H9 (cell line): Measurements from ENCODE around the gene ZC3H18. TPM values are rescaled to one million over a fixed set of nuclear protein-coding genes. Genes with fewer than 3 reads are reported as not detected.

Source experiments
- DNase-seq: peaks from one replicate; pipeline ENCODE4 v3.0.0-alpha.2; 2017
- H2AFZ ChIP-seq: one replicate; pipeline ENCODE4 v1.6.1; 2013; ENCODE audit warnings: mild to moderate bottlenecking, low read length, control low read depth, moderate library complexity
- H2AK5ac ChIP-seq: 2 replicates; pipeline ENCODE4 v1.6.1; 2013; ENCODE audit warnings: low read length, control low read depth, mixed read lengths; ENCODE audit not compliant: insufficient read length
- H2BK120ac ChIP-seq: one replicate; pipeline ENCODE4 v1.6.1; 2013; ENCODE audit warnings: low read depth, mild to moderate bottlenecking, low read length, control low read depth, inconsistent platforms; ENCODE audit not compliant: poor library complexity, severe bottlenecking
- H2BK12ac ChIP-seq: 2 replicates; pipeline ENCODE4 v1.6.1; 2013; ENCODE audit warnings: low read length, control low read depth, mixed read lengths, low read depth; ENCODE audit not compliant: insufficient read length
- H2BK15ac ChIP-seq: 2 replicates; pipeline ENCODE4 v1.6.1; 2013; ENCODE audit warnings: low read depth, low read length, control low read depth
- H2BK20ac ChIP-seq: one replicate; pipeline ENCODE4 v1.6.1; 2013; ENCODE audit warnings: low read depth, mild to moderate bottlenecking, low read length, control low read depth, inconsistent platforms; ENCODE audit not compliant: poor library complexity, severe bottlenecking
- H2BK5ac ChIP-seq: 2 replicates; pipeline ENCODE4 v1.6.1; 2013; ENCODE audit warnings: low read length, control low read depth, mixed read lengths; ENCODE audit not compliant: insufficient read length
- H3K14ac ChIP-seq: 2 replicates; pipeline ENCODE4 v1.6.1; 2013; ENCODE audit warnings: low read length, control low read depth; ENCODE audit not compliant: insufficient read depth
- H3K18ac ChIP-seq: 2 replicates; pipeline ENCODE4 v1.6.1; 2013; ENCODE audit warnings: low read depth, mild to moderate bottlenecking, mixed read lengths, low read length, control low read depth; ENCODE audit not compliant: insufficient read length
- H3K23ac ChIP-seq: 2 replicates; pipeline ENCODE4 v1.6.1; 2013; ENCODE audit warnings: low read length, control low read depth, mixed read lengths, low read depth; ENCODE audit not compliant: insufficient read length
- H3K23me2 ChIP-seq: 2 replicates; pipeline ENCODE4 v1.6.1; 2013; ENCODE audit warnings: low read depth, mild to moderate bottlenecking, mixed read lengths, low read length, control low read depth; ENCODE audit not compliant: insufficient read length, poor library complexity, severe bottlenecking
- H3K27ac ChIP-seq: 2 replicates; pipeline ENCODE4 v1.5.1; 2013; ENCODE audit warnings: low read length, control low read depth, mixed read lengths, low read depth; ENCODE audit not compliant: insufficient read length
- H3K27me3 ChIP-seq: 2 replicates; pipeline ENCODE4 v1.6.1; 2013; ENCODE audit warnings: low read length, control low read depth, inconsistent platforms; ENCODE audit not compliant: insufficient read depth
- H3K4ac ChIP-seq: 2 replicates; pipeline ENCODE4 v1.6.1; 2013; ENCODE audit warnings: low read depth, mild to moderate bottlenecking, control low read depth, inconsistent platforms, low read length, moderate library complexity
- H3K4me1 ChIP-seq: 2 replicates; pipeline ENCODE4 v1.6.1; 2013; ENCODE audit warnings: low read length, control low read depth, inconsistent platforms; ENCODE audit not compliant: insufficient read depth
- H3K4me2 ChIP-seq: 2 replicates; pipeline ENCODE4 v1.6.1; 2013; ENCODE audit warnings: low read length, control low read depth, mixed read lengths; ENCODE audit not compliant: insufficient read length, insufficient read depth
- H3K56ac ChIP-seq: 2 replicates; pipeline ENCODE4 v1.6.1; 2013; ENCODE audit warnings: low read depth, mild to moderate bottlenecking, mixed read lengths, low read length, control low read depth; ENCODE audit not compliant: insufficient read length
- H3K79me1 ChIP-seq: 2 replicates; pipeline ENCODE4 v1.6.1; 2013; ENCODE audit warnings: low read depth, mild to moderate bottlenecking, moderate library complexity, low read length, control low read depth, inconsistent platforms; ENCODE audit not compliant: insufficient read depth, poor library complexity, severe bottlenecking
- H3K79me2 ChIP-seq: 2 replicates; pipeline ENCODE4 v1.6.1; 2013; ENCODE audit warnings: low read length, control low read depth, inconsistent platforms; ENCODE audit not compliant: insufficient read depth
- H3K9ac ChIP-seq: 2 replicates; pipeline ENCODE4 v1.6.1; 2013; ENCODE audit warnings: low read length, control low read depth, mixed read lengths; ENCODE audit not compliant: insufficient read length; ENCODE audit errors: extremely low read depth
- H3K9me3 ChIP-seq: one replicate; pipeline ENCODE4 v1.6.1; 2013; ENCODE audit warnings: low read depth, low read length, inconsistent platforms; ENCODE audit not compliant: control insufficient read depth
- H3T11ph ChIP-seq: one replicate; pipeline ENCODE4 v1.6.1; 2013; ENCODE audit warnings: mild to moderate bottlenecking, low read length, control low read depth, inconsistent platforms
- H4K20me1 ChIP-seq: one replicate; pipeline ENCODE4 v1.6.1; 2013; ENCODE audit not compliant: control insufficient read depth, insufficient read length, insufficient read depth
- H4K5ac ChIP-seq: 2 replicates; pipeline ENCODE4 v1.6.1; 2013; ENCODE audit warnings: low read depth, mild to moderate bottlenecking, mixed read lengths, low read length, control low read depth; ENCODE audit not compliant: insufficient read length
- H4K8ac ChIP-seq: replicated peaks from 2 replicates; pipeline ENCODE4 v1.6.1; 2013; ENCODE audit warnings: low read length, control low read depth, mixed read lengths, low read depth; ENCODE audit not compliant: insufficient read length
- H4K91ac ChIP-seq: 2 replicates; pipeline ENCODE4 v1.6.1; 2013; ENCODE audit warnings: low read depth, mild to moderate bottlenecking, moderate library complexity, mixed read lengths, low read length, control low read depth; ENCODE audit not compliant: insufficient read length
- H3K27ac Mint-ChIP-seq, 3 experiments: 2 replicates in 2 of 3; 3 replicates in 1 of 3; pipeline ENCODE4 v1.8.0; 2020 to 2021; ENCODE audit warnings: mixed read lengths in 3 of 3, mild to moderate bottlenecking in 1 of 3, moderate library complexity in 1 of 3
- H3K27me3 Mint-ChIP-seq: 2 replicates; pipeline ENCODE4 v1.8.0; 2021; ENCODE audit warnings: low read depth, mild to moderate bottlenecking, moderate library complexity, mixed read lengths
- H3K36me3 Mint-ChIP-seq, 3 experiments: 2 replicates in 2 of 3; 3 replicates in 1 of 3; pipeline ENCODE4 v1.8.0; 2020 to 2021; ENCODE audit warnings: low read depth in 3 of 3, mixed read lengths in 3 of 3; ENCODE audit not compliant: insufficient read depth in 1 of 3
- H3K4me1 Mint-ChIP-seq, 2 experiments: 2 replicates each; pipeline ENCODE4 v1.8.0; 2020; ENCODE audit warnings: mixed read lengths in 2 of 2
- H3K4me3 Mint-ChIP-seq, 2 experiments: 2 replicates in 1 of 2; 3 replicates in 1 of 2; pipeline ENCODE4 v1.8.0; 2020 to 2021; ENCODE audit warnings: mild to moderate bottlenecking in 2 of 2, mixed read lengths in 2 of 2, moderate library complexity in 1 of 2
- H3K9me3 Mint-ChIP-seq, 2 experiments: 2 replicates in 1 of 2; 3 replicates in 1 of 2; pipeline ENCODE4 v1.8.0; 2020; ENCODE audit warnings: mild to moderate bottlenecking in 2 of 2, mixed read lengths in 2 of 2, moderate library complexity in 1 of 2
- WGBS: extraction: QIAGEN DNeasy Blood & Tissue Kit; methylation state at CpG from one replicate; pipeline ENCODE4 v1.1.7; 2013; ENCODE audit warnings: missing lambda C conversion rate, low lambda C conversion rate, mixed read lengths; ENCODE audit not compliant: insufficient read length; ENCODE audit errors: extremely low coverage; 5-methylcytosine and 5-hydroxymethylcytosine counted together
- total RNA-seq: library from RNA; stranded (reverse); gene quantifications from 2 replicates; pipeline ENCODE4 v1.2.1, GENCODE V29; 2021
- TF ChIP-seq, protein P1 (sequence below): fragments of 200-600 bp; sonication (generic); conservative IDR thresholded peaks from 3 replicates; pipeline ENCODE4 v1.8.0; 2021; ENCODE audit warnings: antibody characterized with exemption, mild to moderate bottlenecking

The ZC3H18 gene
- total RNA-seq, 1 experiment from 2014 or later, result 69.7 TPM

DNA sequence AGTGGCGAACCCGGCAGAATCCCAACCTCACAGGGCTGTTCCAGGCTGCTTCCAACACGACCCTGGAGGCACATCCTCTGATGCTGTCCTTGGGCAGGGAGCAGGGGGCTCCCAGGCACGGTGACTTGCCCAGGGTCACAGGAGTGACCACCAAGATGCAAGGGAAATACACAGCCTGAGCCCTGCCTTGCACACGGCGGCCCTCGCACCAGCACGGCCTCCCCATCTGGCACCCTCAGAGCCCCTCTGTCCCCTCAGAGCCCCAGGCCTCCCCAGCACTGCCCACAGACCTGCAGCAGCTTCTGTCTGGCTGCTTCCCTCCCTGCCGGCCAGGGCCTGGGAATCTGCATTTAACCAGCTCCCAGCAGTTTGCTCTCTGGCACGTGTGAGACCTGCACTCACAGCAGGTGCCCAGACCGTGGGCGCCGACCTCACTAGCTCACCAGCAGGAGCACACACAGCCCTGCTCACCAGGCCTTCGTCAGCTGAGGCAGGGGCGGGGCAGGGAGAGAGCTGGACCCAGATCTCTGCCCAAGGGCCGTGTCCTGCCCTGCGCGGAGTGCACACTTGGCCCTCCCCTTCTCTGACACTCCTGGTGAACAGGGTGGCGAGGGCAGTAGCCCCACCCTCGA is 29.7 kb upstream of the ZC3H18 start:
- Histone ChIP-seq H2BK15ac (no peak overlapping the region), H3K27ac (no peak overlapping the region), H3T11ph (no peak overlapping the region), H2BK12ac (no peak overlapping the region), H4K8ac (no peak overlapping the region), H4K91ac (no peak overlapping the region), H2BK5ac (no peak overlapping the region), H2BK120ac (no peak overlapping the region), H3K9me3 (no peaks in the 10 kb centered on the region), H4K5ac (no peak overlapping the region), H3K79me1 (no peaks in the 10 kb centered on the region), H3K23me2 (no peaks in the 10 kb centered on the region), H3K79me2 (no peaks in the 10 kb centered on the region), H3K4me2 (no peak overlapping the region), H3K18ac (no peak overlapping the region), H3K23ac (no peak overlapping the region), H2AK5ac (no peak overlapping the region), H4K20me1 (no peaks in the 10 kb centered on the region), H3K4ac (no peak overlapping the region), H2BK20ac (no peak overlapping the region), H2AFZ (no peak overlapping the region), H3K56ac (no peak overlapping the region), H3K4me1 (no peaks in the 10 kb centered on the region), H3K27me3 (no peaks in the 10 kb centered on the region), H3K9ac (no peak overlapping the region), H3K14ac (no peak overlapping the region; the same call in 1 of the 2 replicates)
- H3K4me3 Mint-ChIP-seq, result no peak overlapping the region
- peaks cover 2 to 41% of the 10 kb centered on the region in 2 experiments for H3K4me1 Mint-ChIP-seq
- TF ChIP-seq, protein P1, sequence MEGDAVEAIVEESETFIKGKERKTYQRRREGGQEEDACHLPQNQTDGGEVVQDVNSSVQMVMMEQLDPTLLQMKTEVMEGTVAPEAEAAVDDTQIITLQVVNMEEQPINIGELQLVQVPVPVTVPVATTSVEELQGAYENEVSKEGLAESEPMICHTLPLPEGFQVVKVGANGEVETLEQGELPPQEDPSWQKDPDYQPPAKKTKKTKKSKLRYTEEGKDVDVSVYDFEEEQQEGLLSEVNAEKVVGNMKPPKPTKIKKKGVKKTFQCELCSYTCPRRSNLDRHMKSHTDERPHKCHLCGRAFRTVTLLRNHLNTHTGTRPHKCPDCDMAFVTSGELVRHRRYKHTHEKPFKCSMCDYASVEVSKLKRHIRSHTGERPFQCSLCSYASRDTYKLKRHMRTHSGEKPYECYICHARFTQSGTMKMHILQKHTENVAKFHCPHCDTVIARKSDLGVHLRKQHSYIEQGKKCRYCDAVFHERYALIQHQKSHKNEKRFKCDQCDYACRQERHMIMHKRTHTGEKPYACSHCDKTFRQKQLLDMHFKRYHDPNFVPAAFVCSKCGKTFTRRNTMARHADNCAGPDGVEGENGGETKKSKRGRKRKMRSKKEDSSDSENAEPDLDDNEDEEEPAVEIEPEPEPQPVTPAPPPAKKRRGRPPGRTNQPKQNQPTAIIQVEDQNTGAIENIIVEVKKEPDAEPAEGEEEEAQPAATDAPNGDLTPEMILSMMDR, result no peak
- WGBS, result no CpG with 5 or more reads among the region's 20 CpGs
- peaks cover 18 to 20% of the 10 kb centered on the region in 2 experiments for H3K9me3 Mint-ChIP-seq
- no peak for DNase-seq
- H3K27me3 Mint-ChIP-seq, result peaks cover 50% of the 10 kb centered on the region
- H3K36me3 Mint-ChIP-seq, result peaks cover 6 to 16% (median 11%) of the 10 kb centered on the region in 3 experiments; a peak in 5 of 7 replicates
- H3K27ac Mint-ChIP-seq, result no peak overlapping the region
